H1 (cell line): Measurements from ENCODE around the gene KCNN1.

Source experiments
- CTCF ChIP-seq, 3 experiments: IDR thresholded peaks; 1 replicate in 2 of 3; 2 replicates in 1 of 3; pipeline versions ENCODE4 v1.5.1 to v1.6.1; 2011; ENCODE audit warnings: low read length in 3 of 3, mild to moderate bottlenecking in 3 of 3, inconsistent platforms in 2 of 3, low read depth in 1 of 3, moderate library complexity in 1 of 3; ENCODE audit not compliant: insufficient read depth in 1 of 3; ENCODE audit errors: control extremely low read depth in 1 of 3
- EP300 ChIP-seq, 2 experiments: IDR thresholded peaks; 1 replicate in 1 of 2; 2 replicates in 1 of 2; pipeline ENCODE4 v1.6.1; 2011 to 2012; ENCODE audit warnings: low read depth in 2 of 2, low read length in 2 of 2, mild to moderate bottlenecking in 2 of 2, borderline replicate concordance in 1 of 2, inconsistent platforms in 1 of 2, moderate library complexity in 1 of 2
- HDAC2 ChIP-seq, 2 experiments: fragments of 300-600 bp in 1 of 2; sonication (generic) in 1 of 2; IDR thresholded peaks; 2 replicates each; pipeline ENCODE4 v1.6.1; 2011 to 2012; ENCODE audit warnings: low read depth in 2 of 2, low read length in 2 of 2, mild to moderate bottlenecking in 2 of 2, moderate library complexity in 2 of 2, borderline replicate concordance in 1 of 2, inconsistent platforms in 1 of 2
- POLR2A ChIP-seq, 2 experiments: IDR thresholded peaks; 1 replicate in 1 of 2; 2 replicates in 1 of 2; pipeline ENCODE4 v1.6.1; 2011; ENCODE audit warnings: low read depth in 2 of 2, low read length in 2 of 2, mild to moderate bottlenecking in 2 of 2; ENCODE audit errors: control extremely low read depth in 1 of 2
- POLR2AphosphoS5 ChIP-seq: IDR thresholded peaks from 2 replicates; pipeline ENCODE4 v1.6.1; 2011; ENCODE audit warnings: low read depth, low read length
- TBP ChIP-seq: IDR thresholded peaks from 2 replicates; pipeline ENCODE4 v1.6.1; 2011; ENCODE audit warnings: low read depth, low read length, improper control_type of control experiment
- USF2 ChIP-seq: IDR thresholded peaks from 2 replicates; pipeline ENCODE4 v1.6.1; 2011; ENCODE audit warnings: low read length, improper control_type of control experiment

GRCh38 chr19:18046059-18046718 lies 79.3 kb downstream of the KCNN1 start:
- TF ChIP-seq CTCF (IDR thresholded peaks at IDR 0.05; ENCODE audit: control extremely low read depth in 1 of 3, insufficient read depth in 1 of 3, low read depth in 1 of 3, low read length in 3 of 3) (no peak), USF2 (no peak), POLR2A (IDR thresholded peaks at IDR 0.05; ENCODE audit: control extremely low read depth in 1 of 2, low read depth in 2 of 2, low read length in 2 of 2) (no peak), TBP (no peak), POLR2AphosphoS5 (no peak), EP300 (IDR thresholded peaks at IDR 0.05; ENCODE audit: borderline replicate concordance in 1 of 2, low read depth in 2 of 2, low read length in 2 of 2) (no peak), HDAC2 (IDR thresholded peaks at IDR 0.05; ENCODE audit: borderline replicate concordance in 1 of 2, low read depth in 2 of 2, low read length in 2 of 2) (no peak)
